B cell (primary cell): Measurements from ENCODE around the gene CYP27A1. TPM values are rescaled to one million over a fixed set of nuclear protein-coding genes. Genes with fewer than 3 reads are reported as not detected.

Experiments used
- ATAC-seq: fragments of 200-7000 bp; cut with Tn5 transposase; one replicate; pipeline ENCODE4 v1.10.0; 2021; ENCODE audit warnings: low read depth, mild to moderate bottlenecking, moderate number of reproducible peaks, moderate library complexity
- CTCF ChIA-PET: fragments of 350-600 bp; sonication (Branson Sonifier 250); formaldehyde crosslinking; loops from one replicate; lab custom pipeline; 2021; ENCODE audit warnings: antibody characterized with exemption, inconsistent platforms; lab: Charles Lee
- POLR2A ChIA-PET: fragments of 350-600 bp; sonication (Branson Sonifier 250); formaldehyde crosslinking; loops from one replicate; lab custom pipeline; 2021; ENCODE audit warnings: antibody characterized with exemption; lab: Charles Lee
- DNase-seq: peaks from one replicate; pipeline ENCODE4 v3.0.0; 2013
- H2AFZ ChIP-seq: 2 replicates; pipeline ENCODE4 v1.6.1; 2012; ENCODE audit warnings: mild to moderate bottlenecking, low read depth, low read length; ENCODE audit not compliant: insufficient read depth, poor library complexity, severe bottlenecking
- H3K27ac ChIP-seq, 2 donors: 1 replicate in 1 of 2; 2 replicates in 1 of 2; pipeline ENCODE4 v1.5.1; 2012 to 2013; ENCODE audit warnings: low read length in 2 of 2, mild to moderate bottlenecking in 2 of 2, moderate library complexity in 1 of 2
- H3K27me3 ChIP-seq, 4 experiments: fragments of 200-600 bp in 1 of 4; sonication (generic) in 1 of 4; replicated peaks in 1 of 4; 1 replicate in 2 of 4; 2 replicates in 2 of 4; pipeline versions ENCODE4 v1.6.1 to v1.7.0; 2013 to 2016; ENCODE audit warnings: low read length in 3 of 4, mild to moderate bottlenecking in 2 of 4, mixed read lengths in 1 of 4, moderate library complexity in 1 of 4; ENCODE audit not compliant: insufficient read depth in 4 of 4, control insufficient read depth in 3 of 4; ENCODE audit errors: control extremely low read depth in 1 of 4
- H3K36me3 ChIP-seq, 2 experiments: replicated peaks in 1 of 2; 1 replicate in 1 of 2; 2 replicates in 1 of 2; pipeline versions ENCODE4 v1.6.1 to v1.7.1; 2013; ENCODE audit warnings: low read length in 1 of 2; ENCODE audit not compliant: insufficient read depth in 2 of 2, control insufficient read depth in 1 of 2; ENCODE audit errors: control extremely low read depth in 1 of 2, extremely low read depth in 1 of 2
- H3K4me1 ChIP-seq, 2 donors: fragments of 200-600 bp in 1 of 2; sonication (generic) in 1 of 2; 1 replicate in 1 of 2; 2 replicates in 1 of 2; pipeline versions ENCODE4 v1.5.1 to v1.6.1; 2013 to 2017; ENCODE audit warnings: low read length in 2 of 2; ENCODE audit not compliant: control insufficient read depth in 2 of 2, insufficient read depth in 2 of 2
- H3K4me2 ChIP-seq: replicated peaks from 2 replicates; pipeline ENCODE3; 2012; ENCODE audit warnings: mild to moderate bottlenecking, low read depth, low read length; ENCODE audit not compliant: poor library complexity, severe bottlenecking
- H3K4me3 ChIP-seq, 5 experiments: fragments of 200-600 bp in 1 of 5; sonication (generic) in 1 of 5; 1 replicate in 3 of 5; 2 replicates in 2 of 5; pipeline versions ENCODE4 v1.5.1 to v1.7.0; 2011 to 2016; ENCODE audit warnings: low read length in 4 of 5, mild to moderate bottlenecking in 4 of 5, low read depth in 2 of 5, control low read depth in 1 of 5, moderate library complexity in 1 of 5; ENCODE audit not compliant: insufficient read depth in 1 of 5; ENCODE audit errors: control extremely low read depth in 1 of 5, extremely low read depth in 1 of 5
- H3K79me2 ChIP-seq: fragments of 200-600 bp; sonication (generic); one replicate; pipeline ENCODE4 v1.6.0; 2016; ENCODE audit warnings: low read length; ENCODE audit not compliant: control insufficient read depth, insufficient read depth
- H3K9ac ChIP-seq: fragments of 200-600 bp; sonication (generic); 2 replicates; pipeline ENCODE4 v1.6.1; 2017; ENCODE audit warnings: mild to moderate bottlenecking, low read length, moderate library complexity
- H3K9me3 ChIP-seq, 3 donors: one replicate each; pipeline versions ENCODE4 v1.6.1 to v1.7.1; 2013; ENCODE audit warnings: low read length in 2 of 3; ENCODE audit not compliant: control insufficient read depth in 2 of 3, insufficient read depth in 1 of 3; ENCODE audit errors: control extremely low read depth in 1 of 3
- H4K20me1 ChIP-seq: 2 replicates; pipeline ENCODE4 v1.6.0; 2012; ENCODE audit warnings: mild to moderate bottlenecking, low read length; ENCODE audit not compliant: insufficient read depth, control insufficient read depth, poor library complexity, severe bottlenecking
- H3K27ac Mint-ChIP-seq: one replicate; pipeline ENCODE4 v1.8.0; 2021; ENCODE audit warnings: mixed read lengths
- H3K27me3 Mint-ChIP-seq: one replicate; pipeline ENCODE4 v1.8.0; 2021; ENCODE audit warnings: mixed read lengths
- H3K4me1 Mint-ChIP-seq: one replicate; pipeline ENCODE4 v1.8.0; 2021; ENCODE audit warnings: mixed read lengths
- H3K4me3 Mint-ChIP-seq: one replicate; pipeline ENCODE4 v1.8.0; 2021; ENCODE audit warnings: mixed read lengths
- H3K9me3 Mint-ChIP-seq: one replicate; pipeline ENCODE4 v1.8.0; 2022; ENCODE audit warnings: mixed read lengths; ENCODE audit not compliant: insufficient read depth
- EZH2 ChIP-seq: IDR thresholded peaks from 2 replicates; pipeline ENCODE4 v1.6.1; 2012; ENCODE audit warnings: borderline replicate concordance, low read depth, mild to moderate bottlenecking, moderate library complexity, low read length; ENCODE audit not compliant: insufficient read depth, poor library complexity, severe bottlenecking
- WGBS: methylation state at CpG from one replicate; pipeline ENCODE4 v1.1.5; 2013; ENCODE audit warnings: missing lambda C conversion rate; ENCODE audit not compliant: insufficient coverage; 5-methylcytosine and 5-hydroxymethylcytosine counted together
- intact Hi-C: fragments of 100-400 bp; cut with micrococcal nuclease; formaldehyde crosslinking; loops from one replicate; pipeline ENCODE4 v1.10.0; 2022
- polyA plus RNA-seq: library from polyadenylated mRNA; depleted of rRNA; stranded (reverse); fragments of >200 nt; gene quantifications from 2 replicates; pipeline ENCODE4 v1.2.3, GENCODE V29; 2012
- total RNA-seq, 2 donors: library from RNA; stranded (reverse); fragments of 120-200 nt in 1 of 2; gene quantifications; 1 replicate in 1 of 2; 2 replicates in 1 of 2; pipeline versions ENCODE4 v1.2.3 to v1.2.4, GENCODE V29; 2013 to 2022
- TF ChIP-seq, protein P1 (sequence below): fragments of 200-600 bp; IDR thresholded peaks from one replicate; pipeline ENCODE4 v1.8.0; 2022; ENCODE audit warnings: antibody characterized with exemption, mild to moderate bottlenecking

Gene CYP27A1
- total and polyA plus RNA-seq, 2 donors (not counting 1 experiment from before 2014, with no cell fraction given) = 0.39 to 1.1 TPM

- H4K20me1 ChIP-seq = no peaks in the 10 kb centered on the region
- H3K36me3 ChIP-seq = no peaks in the 10 kb centered on the region
- no peak overlapping the region for H3K9ac ChIP-seq
- H3K27ac ChIP-seq = no peak overlapping the region
- peak overlapping the region; percentile 6 for H3K27ac Mint-ChIP-seq
- 85% methylated on average over 2 of the region's 3 CpGs for WGBS
- H2AFZ ChIP-seq = no peak overlapping the region
- H3K4me3 ChIP-seq = no peak overlapping the region
- H3K9me3 ChIP-seq = peaks cover 0 to 17% (median 0%) of the 10 kb centered on the region in 3 donors
- H3K4me1 ChIP-seq = peaks cover 23 to 33% of the 10 kb centered on the region in 2 donors
- H3K4me2 ChIP-seq = no peak overlapping the region
- POLR2A ChIA-PET = no interaction called here
- H3K4me1 Mint-ChIP-seq = peaks cover 21% of the 10 kb centered on the region
- peaks cover 69% of the 10 kb centered on the region for H3K27me3 Mint-ChIP-seq
- no peak overlapping the region for H3K4me3 Mint-ChIP-seq
- DNase-seq (no peak), ATAC-seq (no peak)
- H3K79me2 ChIP-seq = no peaks in the 10 kb centered on the region
- intact Hi-C loops = no loop called here
- CTCF ChIA-PET = interaction anchor here (1.6 to 2.2 kb wide), 2 partner anchors 13 to 35 kb away, joined by 6 to 8 read pairs; no protein-coding TSS in a partner anchor
- TF ChIP-seq EZH2 = no peak
- TF ChIP-seq, protein P1, sequence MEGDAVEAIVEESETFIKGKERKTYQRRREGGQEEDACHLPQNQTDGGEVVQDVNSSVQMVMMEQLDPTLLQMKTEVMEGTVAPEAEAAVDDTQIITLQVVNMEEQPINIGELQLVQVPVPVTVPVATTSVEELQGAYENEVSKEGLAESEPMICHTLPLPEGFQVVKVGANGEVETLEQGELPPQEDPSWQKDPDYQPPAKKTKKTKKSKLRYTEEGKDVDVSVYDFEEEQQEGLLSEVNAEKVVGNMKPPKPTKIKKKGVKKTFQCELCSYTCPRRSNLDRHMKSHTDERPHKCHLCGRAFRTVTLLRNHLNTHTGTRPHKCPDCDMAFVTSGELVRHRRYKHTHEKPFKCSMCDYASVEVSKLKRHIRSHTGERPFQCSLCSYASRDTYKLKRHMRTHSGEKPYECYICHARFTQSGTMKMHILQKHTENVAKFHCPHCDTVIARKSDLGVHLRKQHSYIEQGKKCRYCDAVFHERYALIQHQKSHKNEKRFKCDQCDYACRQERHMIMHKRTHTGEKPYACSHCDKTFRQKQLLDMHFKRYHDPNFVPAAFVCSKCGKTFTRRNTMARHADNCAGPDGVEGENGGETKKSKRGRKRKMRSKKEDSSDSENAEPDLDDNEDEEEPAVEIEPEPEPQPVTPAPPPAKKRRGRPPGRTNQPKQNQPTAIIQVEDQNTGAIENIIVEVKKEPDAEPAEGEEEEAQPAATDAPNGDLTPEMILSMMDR = no peak
- peaks cover 0 to 80% (median 44%) of the 10 kb centered on the region in 4 experiments for H3K27me3 ChIP-seq
- H3K9me3 Mint-ChIP-seq = no peaks in the 10 kb centered on the region
Measured at GRCh38 chr2:218863021-218863520, 81.1 kb downstream of the CYP27A1 start.

Other genes starting within 250 kb of the CYP27A1 start
- 29.0 and 32.4 TPM in 2 replicates for gene USP37, start 213.8 kb upstream of the CYP27A1 start, total RNA-seq
- 3.1 and 5.2 TPM in 2 replicates for gene USP37, start 213.8 kb upstream of the CYP27A1 start, polyA plus RNA-seq
- gene CNOT9, start 213.3 kb upstream of the CYP27A1 start, total RNA-seq = 54.5 and 66.9 TPM in 2 replicates
- gene CNOT9, start 213.3 kb upstream of the CYP27A1 start, polyA plus RNA-seq = 27.7 and 28.0 TPM in 2 replicates
- 0.62 TPM in 1 of 2 replicates, not detected in the other for gene PLCD4, start 174.2 kb upstream of the CYP27A1 start, total RNA-seq
- gene PLCD4, start 174.2 kb upstream of the CYP27A1 start, polyA plus RNA-seq = 0.14 and 0.25 TPM in 2 replicates
- gene ZNF142, start 122.5 kb upstream of the CYP27A1 start, total RNA-seq = 51.1 and 56.1 TPM in 2 replicates
- 23.5 and 26.7 TPM in 2 replicates for gene ZNF142, start 122.5 kb upstream of the CYP27A1 start, polyA plus RNA-seq
- 56.1 and 60.1 TPM in 2 replicates for gene BCS1L, start 122.5 kb upstream of the CYP27A1 start, total RNA-seq
- 84.4 and 104 TPM in 2 replicates for gene BCS1L, start 122.5 kb upstream of the CYP27A1 start, polyA plus RNA-seq
- gene RNF25, start 110.1 kb upstream of the CYP27A1 start, total RNA-seq = 31.7 and 31.8 TPM in 2 replicates
- gene RNF25, start 110.1 kb upstream of the CYP27A1 start, polyA plus RNA-seq = 22.2 and 35.6 TPM in 2 replicates
- 41.3 and 42.9 TPM in 2 replicates for gene STK36, start 110.1 kb upstream of the CYP27A1 start, total RNA-seq
- 29.0 and 29.4 TPM in 2 replicates for gene STK36, start 110.1 kb upstream of the CYP27A1 start, polyA plus RNA-seq
- 30.6 and 33.8 TPM in 2 replicates for gene TTLL4, start 71.3 kb upstream of the CYP27A1 start, total RNA-seq
- 21.0 and 21.2 TPM in 2 replicates for gene TTLL4, start 71.3 kb upstream of the CYP27A1 start, polyA plus RNA-seq
- not detected in 2 replicates for gene PRKAG3, start 49.7 kb downstream of the CYP27A1 start, total RNA-seq
- not detected in 2 replicates for gene PRKAG3, start 49.7 kb downstream of the CYP27A1 start, polyA plus RNA-seq
- gene WNT6, start 77.7 kb downstream of the CYP27A1 start, total RNA-seq = 0.84 and 1.2 TPM in 2 replicates
- gene WNT6, start 77.7 kb downstream of the CYP27A1 start, polyA plus RNA-seq = 0.75 and 2.0 TPM in 2 replicates
- gene WNT10A, start 98.7 kb downstream of the CYP27A1 start, total RNA-seq = 36.6 and 44.9 TPM in 2 replicates
- 15.2 and 24.5 TPM in 2 replicates for gene WNT10A, start 98.7 kb downstream of the CYP27A1 start, polyA plus RNA-seq
- 0.12 TPM in 1 of 2 replicates, not detected in the other for gene CDK5R2, start 177.5 kb downstream of the CYP27A1 start, total RNA-seq
- gene CDK5R2, start 177.5 kb downstream of the CYP27A1 start, polyA plus RNA-seq = not detected in 2 replicates
- not detected in 2 replicates for gene FEV, start 203.0 kb downstream of the CYP27A1 start, total RNA-seq
- gene FEV, start 203.0 kb downstream of the CYP27A1 start, polyA plus RNA-seq = not detected in 2 replicates
- not detected in 2 replicates for gene CRYBA2, start 211.3 kb downstream of the CYP27A1 start, total RNA-seq
- gene CRYBA2, start 211.3 kb downstream of the CYP27A1 start, polyA plus RNA-seq = not detected in 2 replicates